ENCODE results near the gene MAT2B.

The MAT2B gene

DNA sequence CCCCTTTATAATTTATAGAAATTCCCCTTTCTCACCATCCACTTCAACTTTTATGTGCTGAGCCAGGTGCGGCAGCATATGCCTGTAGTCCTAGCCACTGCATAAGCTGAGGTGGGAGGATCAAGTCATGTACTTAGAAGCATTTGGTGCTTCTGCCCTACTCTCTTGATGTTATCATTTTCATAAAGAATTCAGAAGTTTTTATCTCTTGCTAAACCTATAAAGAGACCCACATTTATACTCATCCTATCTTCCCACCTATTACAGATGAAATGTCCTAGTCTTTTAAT, 26.5 kb upstream of the MAT2B start:
- Histone ChIP-seq H3K27me3 (replicated peaks; ENCODE audit: insufficient read depth, low read length) (no peaks in the 10 kb centered on the region), H2AFZ (ENCODE audit: low read length) (no peak overlapping the region), H3K4me2 (ENCODE audit: low read depth, low read length) (no peak overlapping the region), H4K20me1 (ENCODE audit: insufficient read depth, low read length) (no peaks in the 10 kb centered on the region), H3K79me2 (ENCODE audit: low read length) (no peaks in the 10 kb centered on the region), H3K36me3 (replicated peaks; ENCODE audit: insufficient read depth, low read length) (peaks cover 9% of the 10 kb centered on the region), H3F3A (ENCODE audit: insufficient read depth, low read length) (no peaks in the 10 kb centered on the region; the same call in 1 of the 2 replicates), H3K9ac (ENCODE audit: low read length) (no peak overlapping the region), H3K9me3 (replicated peaks; ENCODE audit: insufficient read depth, low read length) (no peaks in the 10 kb centered on the region), H3K27ac (ENCODE audit: low read length) (no peak overlapping the region), H3K4me3 (ENCODE audit: low read length) (no peak overlapping the region), H3K9me2 (replicated peaks; ENCODE audit: insufficient read depth, low read length) (no peaks in the 10 kb centered on the region), H3K4me1 (ENCODE audit: low read length) (no peaks in the 10 kb centered on the region)
- TF ChIP-seq EZH2 (optimal IDR thresholded peaks at IDR 0.05; ENCODE audit: low read depth, low read length) (no peak), EZH2phosphoT487 (IDR thresholded peaks at IDR 0.05; ENCODE audit: low read length) (no peak)
- TF ChIP-seq, protein P1, sequence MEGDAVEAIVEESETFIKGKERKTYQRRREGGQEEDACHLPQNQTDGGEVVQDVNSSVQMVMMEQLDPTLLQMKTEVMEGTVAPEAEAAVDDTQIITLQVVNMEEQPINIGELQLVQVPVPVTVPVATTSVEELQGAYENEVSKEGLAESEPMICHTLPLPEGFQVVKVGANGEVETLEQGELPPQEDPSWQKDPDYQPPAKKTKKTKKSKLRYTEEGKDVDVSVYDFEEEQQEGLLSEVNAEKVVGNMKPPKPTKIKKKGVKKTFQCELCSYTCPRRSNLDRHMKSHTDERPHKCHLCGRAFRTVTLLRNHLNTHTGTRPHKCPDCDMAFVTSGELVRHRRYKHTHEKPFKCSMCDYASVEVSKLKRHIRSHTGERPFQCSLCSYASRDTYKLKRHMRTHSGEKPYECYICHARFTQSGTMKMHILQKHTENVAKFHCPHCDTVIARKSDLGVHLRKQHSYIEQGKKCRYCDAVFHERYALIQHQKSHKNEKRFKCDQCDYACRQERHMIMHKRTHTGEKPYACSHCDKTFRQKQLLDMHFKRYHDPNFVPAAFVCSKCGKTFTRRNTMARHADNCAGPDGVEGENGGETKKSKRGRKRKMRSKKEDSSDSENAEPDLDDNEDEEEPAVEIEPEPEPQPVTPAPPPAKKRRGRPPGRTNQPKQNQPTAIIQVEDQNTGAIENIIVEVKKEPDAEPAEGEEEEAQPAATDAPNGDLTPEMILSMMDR (IDR thresholded peaks at IDR 0.05; ENCODE audit: low read length), result no peak
- no peak for DNase-seq

DNA sequence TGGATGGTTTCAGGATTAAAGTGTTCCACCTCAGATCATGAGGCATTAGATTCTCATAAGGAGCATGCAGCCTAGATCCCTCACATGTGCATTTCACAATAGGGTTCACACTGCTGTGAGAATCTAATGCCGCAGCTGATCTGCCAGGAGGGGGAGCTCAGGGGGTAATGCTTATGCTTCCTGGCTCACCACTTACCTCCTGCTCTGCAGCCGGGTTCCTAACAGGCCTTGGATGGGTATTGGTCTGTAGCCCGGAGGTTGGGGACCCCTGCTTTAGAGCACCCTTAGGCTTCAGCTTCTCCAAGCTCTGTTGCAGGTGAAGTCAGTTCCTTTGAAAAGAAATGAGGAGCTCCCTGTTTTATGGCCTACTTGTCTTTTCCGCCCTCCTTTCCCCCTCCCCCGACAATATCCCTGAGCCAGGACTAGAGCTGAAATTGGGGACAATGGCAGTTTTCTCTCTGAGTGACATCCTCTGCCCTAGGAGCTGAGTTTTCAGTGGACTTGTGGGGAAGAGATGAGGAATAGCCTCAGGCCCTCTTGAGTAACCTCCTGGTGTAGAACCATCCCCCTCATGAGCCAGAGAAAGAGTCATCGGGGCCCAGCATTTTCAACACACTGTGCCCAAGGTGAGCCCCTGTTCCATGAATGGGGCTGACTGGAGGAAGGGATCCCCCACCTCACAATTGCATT, 16.2 kb upstream of the MAT2B start:
- H4K20me1 ChIP-seq (ENCODE audit: insufficient read depth, low read length), result no peaks in the 10 kb centered on the region

DNA sequence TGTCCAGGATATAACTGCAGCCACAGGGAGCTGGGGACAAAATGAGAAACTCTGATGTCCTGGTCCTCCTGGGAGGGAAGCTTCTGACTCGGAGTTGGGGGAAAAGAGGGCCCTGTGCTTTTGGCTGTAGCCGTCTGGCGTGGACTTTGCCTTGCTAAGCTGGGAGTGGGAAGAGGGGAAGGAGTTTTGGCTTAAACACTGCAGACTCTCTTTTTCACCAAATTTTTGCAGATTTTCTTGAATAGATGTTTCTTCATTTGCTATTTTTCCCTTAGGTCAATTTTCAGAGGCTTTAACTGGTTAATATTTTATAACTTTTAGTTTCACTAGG, 15.7 kb upstream of the MAT2B start:
- no peak overlapping the region for H3K27ac ChIP-seq (ENCODE audit: low read length)
- H3F3A ChIP-seq (ENCODE audit: insufficient read depth, low read length), result no peaks in the 10 kb centered on the region
- no peak for TF ChIP-seq EZH2 (optimal IDR thresholded peaks at IDR 0.05; ENCODE audit: low read depth, low read length)
- TF ChIP-seq EZH2phosphoT487 (IDR thresholded peaks at IDR 0.05; ENCODE audit: low read length), result no peak
- TF ChIP-seq, protein P1 (IDR thresholded peaks at IDR 0.05; ENCODE audit: low read length), result no peak
- DNase-seq, result no peak
- peaks cover 6% of the 10 kb centered on the region; the same call in 1 of the 2 replicates for H3K36me3 ChIP-seq (replicated peaks; ENCODE audit: insufficient read depth, low read length)
- no peak overlapping the region for H3K4me2 ChIP-seq (ENCODE audit: low read depth, low read length)
- no peaks in the 10 kb centered on the region for H3K9me2 ChIP-seq (replicated peaks; ENCODE audit: insufficient read depth, low read length)
- no peak overlapping the region for H2AFZ ChIP-seq (ENCODE audit: low read length)
- no peaks in the 10 kb centered on the region for H3K9me3 ChIP-seq (replicated peaks; ENCODE audit: insufficient read depth, low read length)
- no peak overlapping the region for H3K4me3 ChIP-seq (ENCODE audit: low read length)
- H3K27me3 ChIP-seq (replicated peaks; ENCODE audit: insufficient read depth, low read length), result no peaks in the 10 kb centered on the region
- no peak overlapping the region for H3K9ac ChIP-seq (ENCODE audit: low read length)
- no peaks in the 10 kb centered on the region for H4K20me1 ChIP-seq (ENCODE audit: insufficient read depth, low read length)
- no peaks in the 10 kb centered on the region for H3K4me1 ChIP-seq (ENCODE audit: low read length)
- no peaks in the 10 kb centered on the region for H3K79me2 ChIP-seq (ENCODE audit: low read length)

More for the DNA sequence above, 16.2 kb upstream of the MAT2B start:
- H3K9ac ChIP-seq (ENCODE audit: low read length), result no peak overlapping the region
- no peaks in the 10 kb centered on the region for H3F3A ChIP-seq (ENCODE audit: insufficient read depth, low read length)
- H3K27me3 ChIP-seq (replicated peaks; ENCODE audit: insufficient read depth, low read length), result no peaks in the 10 kb centered on the region
- peaks cover 6% of the 10 kb centered on the region; the same call in 1 of the 2 replicates for H3K36me3 ChIP-seq (replicated peaks; ENCODE audit: insufficient read depth, low read length)
- TF ChIP-seq EZH2 (optimal IDR thresholded peaks at IDR 0.05; ENCODE audit: low read depth, low read length) (no peak), EZH2phosphoT487 (IDR thresholded peaks at IDR 0.05; ENCODE audit: low read length) (no peak)
- TF ChIP-seq, protein P1 (IDR thresholded peaks at IDR 0.05; ENCODE audit: low read length), result no peak
- H3K4me2 ChIP-seq (ENCODE audit: low read depth, low read length), result no peak overlapping the region
- no peak for DNase-seq
- no peaks in the 10 kb centered on the region for H3K4me1 ChIP-seq (ENCODE audit: low read length)
- H3K79me2 ChIP-seq (ENCODE audit: low read length), result no peaks in the 10 kb centered on the region
- no peak overlapping the region for H3K27ac ChIP-seq (ENCODE audit: low read length)
- no peaks in the 10 kb centered on the region for H3K9me2 ChIP-seq (replicated peaks; ENCODE audit: insufficient read depth, low read length)
- H3K4me3 ChIP-seq (ENCODE audit: low read length), result no peak overlapping the region
- H2AFZ ChIP-seq (ENCODE audit: low read length), result no peak overlapping the region
- H3K9me3 ChIP-seq (replicated peaks; ENCODE audit: insufficient read depth, low read length), result no peaks in the 10 kb centered on the region

Data from MM.1S (cell line).